Activated T-cell treated with anti-CD3 and anti-CD28 coated beads, Interleukin-2, amount 50 U/mL, for 1 hour (primary cell): ENCODE measurements around the gene LBHD2.

Source experiments
- DNase-seq: peaks from one replicate; pipeline ENCODE4 v3.0.0-alpha.2; 2020

LBHD2 gene

DNA sequence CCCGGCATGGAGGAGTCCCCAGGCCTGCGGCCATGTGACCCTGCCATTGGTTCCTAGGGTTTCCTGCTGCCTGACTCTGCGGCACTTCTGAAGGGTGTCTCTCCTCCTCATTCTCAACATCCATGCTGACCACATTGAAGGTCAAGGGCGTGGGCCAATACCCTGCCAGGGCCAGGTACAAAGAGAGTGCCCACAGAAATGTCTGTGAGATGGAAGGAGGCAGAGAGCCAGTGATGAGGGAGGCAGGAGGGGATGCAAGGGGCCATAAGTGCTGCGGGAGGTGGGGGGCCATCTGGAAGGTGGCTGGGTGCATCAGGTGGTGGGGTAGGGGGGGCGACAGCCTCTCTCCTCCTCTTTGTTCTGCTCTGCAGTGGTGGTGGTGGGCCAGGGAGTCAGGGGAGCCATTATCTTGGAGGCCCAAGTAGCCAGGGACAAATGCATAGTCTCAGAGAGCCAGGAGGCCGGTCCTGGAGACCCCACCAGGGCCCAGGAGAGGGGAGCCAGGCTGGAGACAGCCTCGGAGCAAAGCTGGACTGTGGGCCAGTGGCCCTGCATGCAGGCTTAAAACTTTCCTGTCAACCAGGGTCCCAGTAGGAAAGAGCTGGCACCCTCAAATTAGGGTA lies 13.6 kb upstream of the LBHD2 start:
- no peak for DNase-seq

DNA sequence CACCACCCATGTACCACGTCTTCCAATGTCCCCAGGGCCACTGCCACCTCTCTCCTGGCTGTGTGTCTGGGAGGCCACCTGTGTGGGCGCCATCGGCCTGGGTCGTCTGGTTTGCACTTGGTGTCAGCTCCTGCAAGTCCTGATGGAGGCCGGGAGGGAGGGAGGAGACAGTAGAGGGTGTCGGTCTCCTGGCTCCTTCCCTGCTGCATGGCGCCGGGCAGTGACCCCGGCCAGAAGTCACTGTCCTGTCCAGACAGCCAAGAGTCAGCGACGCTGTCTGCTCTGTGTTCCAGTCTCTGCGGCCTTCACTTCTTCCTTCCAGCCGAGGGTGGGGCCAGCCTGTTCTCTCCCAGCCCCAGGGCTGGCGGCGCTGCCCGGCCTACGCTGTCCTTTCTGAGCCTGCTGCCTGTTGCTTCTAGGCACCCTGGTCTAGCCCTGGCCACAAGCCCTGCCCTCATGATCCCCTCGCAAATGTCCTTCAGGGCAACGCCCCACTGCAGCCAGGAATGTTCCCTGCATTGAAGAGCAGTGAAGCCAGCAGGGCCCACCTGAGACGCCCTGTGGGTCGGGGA lies 13.0 kb upstream of the LBHD2 start:
- DNase-seq = no peak

DNA sequence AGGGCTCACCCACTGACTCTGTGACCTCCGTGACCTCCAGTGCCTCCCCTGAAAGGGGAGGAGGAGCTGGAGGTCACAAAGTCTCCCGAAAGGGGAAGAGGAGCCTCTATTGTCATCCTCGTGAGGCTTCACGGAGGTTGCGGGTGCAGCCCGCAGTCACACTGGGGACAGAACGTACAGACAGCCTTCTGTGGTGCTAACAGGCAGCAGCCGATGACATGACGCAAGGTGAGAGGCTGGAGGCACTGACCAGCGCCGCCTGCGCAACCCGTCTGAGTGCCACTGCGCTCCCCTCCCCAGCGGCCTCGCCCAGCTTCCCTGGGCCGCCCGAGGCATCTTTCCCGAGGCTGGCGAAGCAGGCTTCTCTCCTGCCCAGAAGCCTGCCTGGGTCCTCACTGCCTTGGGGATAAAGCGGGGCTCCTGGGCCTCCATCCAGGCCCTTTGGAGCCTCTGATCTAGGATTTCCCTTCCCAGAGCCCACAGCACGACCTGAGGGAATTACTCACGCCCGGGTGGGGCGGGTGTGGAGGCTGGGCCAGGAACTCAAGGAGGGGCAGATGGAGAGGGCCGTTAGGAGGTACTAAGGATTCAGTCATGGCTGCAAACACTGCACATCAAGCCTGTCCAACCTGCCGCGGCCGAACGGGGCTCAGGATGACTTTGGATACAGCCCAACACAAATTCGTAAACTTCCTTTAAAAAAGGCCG lies 12.3 kb upstream of the LBHD2 start:
- DNase-seq = no peak

DNA sequence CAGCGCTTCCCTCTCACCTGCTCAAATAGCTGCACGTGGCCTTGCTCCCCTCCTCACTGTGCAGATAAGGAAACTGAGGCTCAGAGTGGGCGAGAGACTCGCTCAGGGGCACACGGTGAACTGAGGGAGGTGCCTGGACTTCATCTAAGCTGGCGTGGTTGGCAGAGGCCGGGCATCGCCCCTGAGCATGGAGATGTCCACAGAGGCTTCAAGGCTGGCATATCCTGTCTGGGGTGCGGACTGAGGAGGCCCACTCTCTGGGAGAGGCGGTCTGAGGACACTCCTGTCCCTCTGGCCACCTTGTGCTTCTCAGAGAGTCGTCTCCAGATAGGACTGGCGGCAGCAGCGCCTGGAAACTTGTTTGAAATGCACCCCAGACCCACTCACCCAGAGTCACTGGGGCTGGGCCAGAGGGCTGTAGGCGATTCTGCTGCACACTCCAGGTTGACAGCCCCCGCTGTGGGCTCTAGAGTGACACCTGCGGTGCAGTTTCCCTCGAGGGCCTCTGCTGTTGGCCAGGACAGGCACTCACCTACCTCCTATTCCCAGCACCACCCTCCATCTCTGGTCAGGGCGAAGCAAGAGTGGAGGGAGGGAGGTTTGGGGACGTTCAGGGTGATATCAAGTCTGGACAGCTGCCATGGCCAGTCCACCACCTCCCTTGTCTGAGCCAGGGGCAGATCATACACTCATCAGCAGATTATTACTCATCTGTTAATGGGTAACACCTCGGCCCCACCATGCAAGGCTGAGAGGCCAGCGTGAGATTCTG lies 11.2 kb upstream of the LBHD2 start:
- DNase-seq = no peak

DNA sequence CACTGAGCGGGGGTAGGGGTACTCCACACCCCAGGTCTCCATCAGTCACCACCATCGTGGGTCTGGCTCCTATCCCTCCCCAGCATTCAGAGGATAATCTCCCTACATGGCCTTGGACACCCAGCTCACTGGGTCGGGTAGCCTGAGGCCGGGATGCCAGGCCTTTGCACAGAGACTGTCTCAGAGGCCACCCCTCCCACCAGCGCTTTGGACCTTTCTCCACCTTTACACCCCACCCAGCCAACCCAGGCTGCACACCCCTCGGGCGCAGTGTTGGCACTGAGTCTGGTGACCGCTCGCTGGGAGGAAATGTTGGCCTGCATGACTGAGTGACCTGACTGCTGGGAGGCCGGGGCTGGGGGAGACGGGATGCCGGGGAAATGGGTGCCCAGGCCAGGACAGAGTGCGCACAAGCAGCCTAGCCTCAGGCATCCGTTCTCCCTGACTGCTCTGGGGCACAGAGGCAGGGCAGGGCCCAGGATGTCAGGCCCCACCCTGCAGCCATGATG lies 10.6 kb upstream of the LBHD2 start:
- no peak for DNase-seq

DNA sequence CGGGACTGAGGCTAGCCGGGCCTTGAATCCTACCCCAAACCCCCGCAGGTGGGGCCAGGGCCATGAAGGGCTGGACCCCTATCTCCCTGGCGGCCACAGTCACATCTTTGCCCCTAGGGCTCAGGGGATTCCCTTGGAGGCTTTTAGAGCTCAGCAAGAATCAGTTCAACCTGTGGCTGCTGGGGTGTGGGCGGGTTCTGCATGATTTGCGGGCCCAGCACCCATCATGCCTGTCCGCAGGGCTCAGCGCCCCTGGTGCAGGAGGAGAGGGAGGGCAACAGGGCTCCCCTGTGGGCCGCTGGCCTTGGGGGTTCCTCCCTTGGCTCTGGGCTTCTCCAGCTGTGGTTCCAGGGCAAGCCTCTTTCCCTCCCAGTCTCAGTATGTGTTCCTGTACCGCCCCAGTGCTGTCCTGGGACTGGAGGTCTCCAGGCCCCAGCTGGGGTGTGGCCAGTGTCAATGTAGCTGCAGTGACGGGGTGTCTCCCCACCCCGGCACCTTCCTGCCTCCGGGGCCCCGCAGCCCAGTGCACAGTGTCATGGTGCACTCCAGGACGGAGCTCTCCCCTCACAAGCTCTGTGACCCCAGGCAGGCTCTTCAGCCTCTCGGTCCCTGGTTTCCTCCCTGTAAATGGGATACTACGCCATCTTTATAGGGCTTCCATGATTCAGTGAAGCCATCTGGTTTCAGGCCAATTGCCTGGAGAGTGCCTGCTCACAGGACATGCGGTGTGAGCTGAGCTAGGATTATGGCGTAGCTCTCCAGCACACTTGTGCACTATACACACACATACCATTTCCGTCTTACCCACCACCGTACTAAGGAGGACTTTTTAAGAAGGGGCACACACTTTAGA lies 9.9 kb upstream of the LBHD2 start:
- DNase-seq = no peak

DNA sequence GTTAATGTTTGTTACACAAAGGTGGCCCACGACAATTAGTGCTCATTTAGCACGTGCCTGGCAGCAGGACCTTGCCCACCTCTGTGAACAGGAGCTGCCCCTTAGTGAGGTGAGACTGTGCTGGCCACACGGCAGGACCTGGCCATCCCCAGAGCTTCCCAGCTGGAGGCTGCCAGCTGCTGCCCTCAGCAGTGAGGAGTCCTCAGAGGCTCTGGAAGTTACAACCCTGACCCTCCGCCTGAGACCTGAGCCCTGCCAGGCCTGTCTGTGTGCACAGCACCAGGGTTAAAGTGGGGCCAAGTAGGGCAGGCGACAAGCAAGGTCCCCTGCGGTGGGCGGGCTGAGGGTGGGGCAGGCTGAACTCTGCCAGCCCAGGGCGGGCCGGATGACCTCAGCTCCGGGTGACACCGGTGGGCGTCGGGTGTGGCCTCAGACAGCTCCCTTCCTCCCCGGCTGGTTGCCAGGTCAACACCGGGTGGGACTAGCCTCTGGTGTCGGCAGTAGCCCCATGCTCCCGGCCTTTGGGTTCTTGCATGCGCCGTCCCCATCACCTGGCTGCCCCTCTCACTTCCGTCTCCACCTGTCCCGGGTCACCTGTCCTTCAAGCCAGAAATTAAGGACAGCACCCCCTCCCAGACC lies 9.2 kb upstream of the LBHD2 start:
- no peak for DNase-seq

DNA sequence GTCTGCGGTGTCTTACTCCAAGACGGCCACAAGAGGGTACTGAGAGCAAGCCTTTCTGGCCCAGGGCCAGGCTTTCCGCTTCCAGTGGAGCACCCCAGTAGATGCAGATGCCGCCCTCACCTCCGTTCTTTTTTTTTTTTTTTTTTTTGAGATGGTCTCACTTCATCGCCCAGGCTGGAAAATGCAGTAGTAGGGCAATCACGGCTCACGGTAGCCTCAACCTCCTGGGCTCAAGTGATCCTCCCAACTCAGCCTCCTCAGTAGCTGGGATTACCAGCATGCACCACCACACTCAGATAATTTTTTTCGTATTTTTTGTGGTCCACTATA lies 5.6 kb upstream of the LBHD2 start:
- peak; percentile 74 for DNase-seq

DNA sequence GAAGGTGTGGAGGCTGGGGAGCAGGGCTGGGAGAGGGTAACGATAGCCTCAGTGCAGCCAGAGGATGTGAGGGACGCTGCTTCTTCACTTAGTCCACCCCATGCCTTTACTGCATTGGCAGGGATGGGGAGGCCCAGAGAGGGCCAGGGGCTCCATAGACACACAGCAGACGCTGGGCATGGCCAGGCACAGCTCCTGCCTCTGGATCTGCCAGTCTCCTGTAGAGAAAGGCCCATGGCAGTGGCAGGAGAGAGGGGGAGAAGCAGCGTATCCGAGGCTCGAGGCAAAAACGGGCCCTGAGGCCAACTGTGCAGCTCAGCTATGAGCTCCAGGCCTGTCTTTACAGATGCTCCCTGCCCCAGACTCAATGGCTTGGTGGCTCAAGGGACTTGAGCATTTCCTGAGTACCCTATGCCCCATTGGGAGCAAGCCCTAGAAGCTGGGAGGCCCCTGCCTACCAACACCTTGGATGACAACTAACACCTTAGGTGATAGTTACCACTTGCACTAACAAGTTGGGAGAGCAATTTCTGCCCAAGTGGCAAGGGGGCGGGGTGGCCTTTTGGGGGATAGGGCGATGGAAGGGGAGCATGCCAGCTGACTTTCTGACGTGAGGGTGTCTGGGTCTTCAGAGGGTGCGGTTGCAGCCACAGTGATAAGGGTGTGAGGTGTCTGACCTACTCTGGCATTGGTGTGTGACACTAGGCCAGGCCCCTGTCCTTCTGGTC lies 5.0 kb upstream of the LBHD2 start:
- DNase-seq = no peak

DNA sequence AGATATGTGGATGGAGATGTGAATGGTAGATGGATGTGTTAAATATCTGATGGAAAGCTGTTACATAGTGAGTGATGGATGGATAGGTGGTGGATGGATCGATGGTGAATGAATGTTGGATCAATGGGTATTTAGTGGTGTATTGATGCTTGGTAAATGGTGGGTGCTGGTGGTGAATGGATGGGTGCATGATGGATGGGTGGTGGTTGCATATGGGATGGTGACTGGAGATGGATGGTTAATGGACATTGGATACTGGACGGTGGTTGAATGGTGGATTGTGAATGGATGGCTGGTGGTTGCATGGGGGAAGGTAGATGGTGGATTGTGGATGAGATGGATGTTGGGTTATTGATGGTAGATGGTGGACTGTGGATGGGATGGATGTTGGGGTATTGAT lies 2.1 kb upstream of the LBHD2 start:
- DNase-seq = no peak

DNA sequence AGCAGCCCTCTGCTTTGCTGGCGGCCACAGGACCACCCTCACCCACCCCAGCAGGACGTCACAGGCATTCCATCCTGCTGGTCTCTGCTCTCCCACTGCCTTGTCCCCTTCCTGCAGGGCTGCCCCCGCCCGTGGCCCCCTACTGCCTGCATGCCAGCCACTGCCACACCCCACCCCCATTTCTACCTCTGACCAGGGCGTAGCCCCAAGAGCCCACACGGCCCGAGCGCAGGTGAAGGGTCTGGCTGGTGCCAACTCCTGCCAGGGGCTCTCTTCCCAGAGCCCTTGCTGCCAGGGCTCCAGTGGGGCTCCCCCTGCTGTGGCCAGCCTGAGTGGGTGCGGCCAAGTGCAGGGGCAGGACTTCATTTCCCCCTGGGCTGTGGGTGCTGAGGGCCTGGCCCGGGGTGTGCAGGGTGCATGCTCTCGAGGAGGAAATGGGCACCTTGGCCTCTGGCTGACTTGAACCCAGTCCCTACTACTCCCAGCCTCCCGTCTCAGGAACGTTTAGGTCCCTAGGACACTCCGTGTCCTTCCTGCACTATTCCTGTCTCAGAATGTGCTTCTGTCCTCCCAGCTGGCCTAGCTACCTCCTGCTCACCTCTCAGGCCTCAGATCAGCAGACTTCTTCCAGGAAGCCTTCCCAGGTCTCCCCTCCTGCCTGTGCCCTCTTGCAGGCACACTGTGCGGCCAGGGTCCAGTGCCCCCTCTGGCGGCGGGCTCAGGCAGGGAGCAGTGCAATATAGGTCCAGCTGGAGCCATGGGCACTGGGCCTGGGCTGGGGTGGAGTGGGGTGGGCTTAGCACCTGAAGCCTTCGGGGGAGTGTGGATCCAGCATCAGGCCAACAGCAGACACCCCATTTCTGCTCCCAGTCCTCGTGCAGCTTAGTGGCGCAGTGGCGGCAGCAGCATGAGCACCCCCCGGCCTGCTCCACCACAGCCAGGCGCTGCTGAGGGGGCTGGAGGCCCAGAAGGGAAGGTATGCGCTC lies 1.4 kb downstream of the LBHD2 start:
- no peak for DNase-seq

DNA sequence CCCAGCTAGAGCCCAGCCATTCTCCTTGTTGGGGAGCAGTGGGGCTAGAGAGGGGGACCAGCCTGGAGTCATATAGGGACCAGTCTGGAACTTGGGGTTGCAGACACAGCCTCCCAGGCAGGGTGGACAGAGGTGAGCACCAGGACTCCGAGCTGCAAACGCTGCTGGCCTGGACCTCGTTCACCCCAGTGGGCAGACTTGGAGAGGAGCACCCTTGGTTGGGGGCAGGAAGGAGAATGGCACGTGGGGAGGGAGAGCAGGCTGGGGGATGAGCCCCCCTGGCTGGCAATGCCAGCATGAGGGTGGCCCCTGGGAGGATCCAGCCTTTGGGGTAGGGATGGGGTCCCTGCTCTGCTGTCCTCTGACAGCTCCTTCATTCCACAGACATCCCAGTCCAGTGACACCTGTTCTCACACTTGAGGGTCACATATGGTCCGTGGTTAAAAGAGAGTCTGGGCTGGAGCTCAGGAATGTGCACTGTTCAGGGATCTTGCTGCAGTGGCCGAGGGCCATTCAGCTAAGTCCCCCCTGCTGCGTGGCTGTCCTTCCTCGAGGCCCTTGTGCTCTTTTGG lies 2.8 kb downstream of the LBHD2 start:
- no peak for DNase-seq

DNA sequence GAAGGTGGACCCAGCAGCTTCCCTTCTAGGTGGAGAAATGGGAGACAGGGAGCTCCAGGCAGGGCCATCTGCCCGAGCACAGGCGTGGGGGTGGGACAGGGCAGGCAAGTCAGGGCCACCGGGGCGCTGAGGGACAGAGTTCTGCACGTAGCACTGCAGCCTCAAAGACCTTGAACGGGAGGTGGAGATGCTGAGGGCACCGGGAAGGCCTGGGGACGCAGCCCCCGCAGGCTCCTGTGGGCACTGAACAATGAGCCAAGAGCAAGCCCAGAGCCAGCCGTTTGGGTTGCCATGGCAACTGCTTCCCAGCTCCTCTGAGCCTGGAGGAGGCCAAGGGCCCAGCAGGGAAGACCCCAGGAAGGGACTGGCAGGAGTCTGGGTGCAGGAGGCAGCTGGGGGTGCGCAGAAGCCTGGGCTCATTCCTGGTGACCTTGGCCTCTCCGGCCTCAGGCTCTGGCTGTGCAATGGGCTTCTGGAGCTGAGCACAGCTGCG lies 3.4 kb downstream of the LBHD2 start:
- DNase-seq = no peak

DNA sequence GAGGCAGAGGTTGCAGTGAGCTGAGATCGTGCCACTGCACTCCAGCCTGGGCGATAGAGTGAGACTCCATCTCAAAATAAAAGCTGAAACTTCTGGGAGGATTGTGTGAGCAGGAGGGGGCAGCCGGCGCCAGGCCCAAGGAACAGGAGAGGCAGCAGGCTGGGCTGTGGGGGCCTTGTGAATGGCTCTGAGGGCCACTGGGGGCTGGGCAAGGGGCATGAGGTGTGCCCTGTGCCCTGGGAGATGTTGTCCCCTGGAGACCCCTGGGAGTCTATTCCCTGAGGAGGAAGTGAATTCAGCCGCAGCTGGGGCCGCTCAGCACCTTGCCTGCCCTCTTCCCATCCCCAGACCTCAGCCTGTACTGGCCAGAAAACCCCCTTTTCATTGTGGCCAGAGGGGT lies 4.9 kb downstream of the LBHD2 start:
- no peak for DNase-seq

DNA sequence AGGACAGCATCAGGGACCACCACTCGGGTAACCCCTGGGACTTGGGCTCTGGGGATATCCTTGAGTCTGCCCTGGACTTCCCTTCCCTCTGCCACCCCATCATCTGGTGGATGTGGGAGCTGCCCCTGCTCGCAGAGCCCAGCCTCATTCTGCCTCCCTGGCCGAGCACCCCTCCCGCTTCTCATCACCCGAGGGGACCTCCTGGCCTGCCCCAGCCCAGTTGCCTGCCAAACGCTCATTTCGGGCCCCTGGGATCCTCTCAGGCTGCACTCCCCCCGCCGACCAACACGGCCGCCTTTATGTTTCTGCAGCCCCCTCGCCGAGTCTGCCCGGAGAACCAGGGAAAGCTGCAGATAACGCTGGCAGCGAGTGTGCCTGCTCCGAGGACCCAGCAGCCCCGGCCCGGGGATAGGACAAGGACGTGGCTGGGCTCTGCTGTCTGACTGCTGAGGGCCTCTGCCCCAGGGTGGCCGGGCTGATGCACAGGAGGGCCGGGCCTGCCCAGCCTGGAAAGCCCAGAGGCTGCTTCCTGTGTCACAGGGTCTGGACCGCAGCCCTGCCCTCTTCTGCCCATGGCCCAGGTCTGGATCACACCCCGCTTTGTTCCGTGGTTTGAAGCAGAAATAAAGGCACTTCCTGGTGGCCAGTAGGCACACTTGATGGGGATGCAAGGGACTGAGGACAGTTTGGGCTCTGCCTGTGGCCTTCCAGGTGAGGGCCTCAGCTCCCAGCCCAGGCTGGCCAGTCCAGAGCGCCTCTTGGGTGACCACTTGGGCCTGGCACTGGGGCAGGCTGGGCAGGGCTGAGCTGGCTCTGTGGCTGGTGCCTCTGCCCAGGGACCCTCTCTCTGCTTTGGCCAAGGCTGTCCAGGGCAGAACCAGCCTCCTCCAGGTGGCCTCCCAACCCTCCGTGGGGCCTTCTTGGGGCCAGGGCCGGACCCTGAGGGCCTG lies 5.7 kb downstream of the LBHD2 start:
- DNase-seq = no peak

DNA sequence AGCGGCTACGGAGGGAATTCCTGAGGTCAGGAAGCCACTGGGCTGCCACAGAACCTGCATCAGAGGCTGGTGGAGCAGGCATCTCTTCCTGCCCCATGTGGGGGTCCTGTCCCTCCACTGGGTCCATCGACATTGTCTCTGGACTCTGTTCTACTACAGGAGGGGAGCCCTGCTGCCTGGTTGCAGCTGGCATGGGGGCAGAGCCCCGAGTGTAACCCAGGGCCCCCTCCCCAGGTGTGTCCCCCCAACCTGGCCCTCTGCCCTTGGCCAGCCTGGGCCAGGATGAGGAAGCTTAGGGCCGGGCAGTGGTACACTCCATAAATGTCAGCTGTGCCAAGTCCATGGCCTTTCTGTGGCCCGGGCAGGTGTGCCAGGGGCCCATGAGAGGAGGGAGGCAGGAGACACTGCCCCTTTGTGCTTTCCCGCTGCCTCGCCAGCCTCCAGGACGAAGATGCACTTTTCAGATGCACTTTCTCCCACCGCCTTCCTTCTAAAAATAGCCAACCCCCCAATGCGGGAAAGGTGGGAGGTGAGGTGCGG lies 6.5 kb downstream of the LBHD2 start:
- no peak for DNase-seq

DNA sequence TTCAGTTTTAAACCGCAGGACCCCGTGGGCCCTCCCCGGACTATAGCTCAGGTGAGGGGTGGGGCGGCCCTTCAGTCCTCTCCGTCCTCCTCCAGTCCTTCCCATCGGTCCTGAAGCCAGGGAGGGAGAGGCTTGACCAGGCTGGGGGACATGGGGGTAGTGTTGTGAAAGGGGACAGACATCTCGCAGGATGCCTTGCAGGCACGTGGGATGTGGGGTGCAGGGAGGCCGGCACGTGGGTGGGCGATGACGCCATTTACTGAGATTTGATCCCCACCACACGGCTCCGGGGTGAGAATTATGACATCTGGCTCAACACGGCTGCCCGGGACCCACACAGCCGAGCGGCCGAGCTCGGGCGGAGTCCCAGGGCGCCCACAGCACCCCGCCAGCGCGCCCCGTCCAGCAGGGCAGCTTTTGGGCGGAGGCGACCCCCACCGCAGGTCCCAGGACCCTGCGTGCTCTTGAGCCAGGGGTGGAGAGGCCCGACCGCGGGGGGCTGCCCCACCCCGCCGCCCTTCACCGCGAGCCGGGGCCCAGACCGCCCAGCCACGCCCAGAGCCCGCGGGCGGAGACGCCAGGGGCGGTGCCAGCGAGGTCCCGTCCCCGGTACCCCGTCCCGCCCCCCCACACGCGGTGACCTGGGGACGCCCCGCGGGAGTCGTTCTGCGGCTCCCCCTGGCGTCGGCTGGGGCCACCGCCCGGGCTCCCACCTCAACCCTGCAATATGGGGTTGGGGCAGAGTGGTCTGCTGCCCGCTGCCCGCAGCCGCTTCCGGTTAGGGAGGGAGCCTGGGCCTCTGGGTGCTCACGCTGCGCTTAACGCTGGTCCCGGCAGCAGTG lies 7.3 kb downstream of the LBHD2 start:
- peak; percentile 81 for DNase-seq
